ENCODE results near the gene FADS6. TPM values are rescaled to one million over a fixed set of nuclear protein-coding genes. Genes with fewer than 3 reads are reported as not detected.

Gene FADS6
- total RNA-seq, 2 donors from 2014 or later = 4.7 to 5.7 TPM

DNA sequence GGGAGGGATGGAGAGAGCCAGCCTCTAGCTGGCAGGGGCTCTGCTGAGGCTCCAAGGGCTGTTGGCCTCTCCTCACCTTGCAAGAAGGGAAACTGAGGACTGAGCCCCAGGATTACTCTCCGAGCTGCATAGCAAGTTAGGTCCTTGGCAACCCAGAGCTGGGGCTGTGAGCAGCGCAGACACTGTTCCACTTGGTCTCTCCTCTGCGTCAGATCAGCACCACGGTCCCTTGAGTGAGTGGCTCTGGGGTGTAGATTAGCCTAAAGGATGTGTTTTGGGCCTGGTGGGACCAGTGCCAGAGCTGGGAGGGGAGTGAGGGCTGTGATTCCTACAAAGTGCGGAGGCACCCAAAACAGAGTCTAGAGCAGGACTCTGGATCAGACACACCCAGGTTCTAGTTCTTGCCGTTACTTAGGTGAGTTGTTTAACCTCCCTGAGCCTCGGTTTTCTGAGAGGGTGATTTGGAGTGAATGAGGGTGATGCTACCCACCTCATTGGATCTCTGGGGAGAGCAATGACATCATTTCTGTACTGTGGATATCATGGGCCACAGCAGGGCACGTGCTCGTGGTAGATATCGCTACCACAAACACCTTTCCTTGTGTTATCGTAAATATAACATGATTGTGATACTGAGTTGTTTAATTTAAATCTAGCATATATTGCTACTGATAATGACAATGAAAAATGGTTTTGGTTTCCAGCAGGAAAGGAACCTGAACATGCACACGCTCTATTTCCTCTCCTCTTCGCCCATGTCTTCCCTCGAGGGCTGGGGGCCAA, 8.1 kb upstream of the FADS6 start:
- Mint-ChIP-seq H3K9me3 (peaks cover 3% of the 10 kb centered on the region), H3K4me3 (no peak overlapping the region), H3K4me1 (no peaks in the 10 kb centered on the region), H3K36me3 (ENCODE audit: low read depth) (no peaks in the 10 kb centered on the region), H3K27ac (no peak overlapping the region), H3K27me3 (ENCODE audit: insufficient read depth) (peaks cover 25% of the 10 kb centered on the region)
- H3K4me3 ChIP-seq (ENCODE audit: low read length) = no peak overlapping the region
- TF ChIP-seq, protein P1, sequence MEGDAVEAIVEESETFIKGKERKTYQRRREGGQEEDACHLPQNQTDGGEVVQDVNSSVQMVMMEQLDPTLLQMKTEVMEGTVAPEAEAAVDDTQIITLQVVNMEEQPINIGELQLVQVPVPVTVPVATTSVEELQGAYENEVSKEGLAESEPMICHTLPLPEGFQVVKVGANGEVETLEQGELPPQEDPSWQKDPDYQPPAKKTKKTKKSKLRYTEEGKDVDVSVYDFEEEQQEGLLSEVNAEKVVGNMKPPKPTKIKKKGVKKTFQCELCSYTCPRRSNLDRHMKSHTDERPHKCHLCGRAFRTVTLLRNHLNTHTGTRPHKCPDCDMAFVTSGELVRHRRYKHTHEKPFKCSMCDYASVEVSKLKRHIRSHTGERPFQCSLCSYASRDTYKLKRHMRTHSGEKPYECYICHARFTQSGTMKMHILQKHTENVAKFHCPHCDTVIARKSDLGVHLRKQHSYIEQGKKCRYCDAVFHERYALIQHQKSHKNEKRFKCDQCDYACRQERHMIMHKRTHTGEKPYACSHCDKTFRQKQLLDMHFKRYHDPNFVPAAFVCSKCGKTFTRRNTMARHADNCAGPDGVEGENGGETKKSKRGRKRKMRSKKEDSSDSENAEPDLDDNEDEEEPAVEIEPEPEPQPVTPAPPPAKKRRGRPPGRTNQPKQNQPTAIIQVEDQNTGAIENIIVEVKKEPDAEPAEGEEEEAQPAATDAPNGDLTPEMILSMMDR (conservative IDR thresholded peaks at IDR 0.05) = no peak
- no peaks in the 10 kb centered on the region for H3K36me3 ChIP-seq (ENCODE audit: control insufficient read depth, insufficient read depth, low read length)
- H3K9ac ChIP-seq (ENCODE audit: extremely low read depth, low read length, poor library complexity, severe bottlenecking) = no peak overlapping the region
- H3K9me3 ChIP-seq (ENCODE audit: control insufficient read depth, low read length) = no peaks in the 10 kb centered on the region
- H3K4me1 ChIP-seq (ENCODE audit: control insufficient read depth, insufficient read depth, low read length) = no peaks in the 10 kb centered on the region
- 89 to 90% methylated on average over 6 to 13 of the region's 14 CpGs for WGBS, 2 experiments (ENCODE audit: insufficient coverage in 1 of 2, insufficient read length in 1 of 2)
- DNase-seq = no peak
- H3K27me3 ChIP-seq (ENCODE audit: control insufficient read depth, insufficient read depth, low read length, poor library complexity, severe bottlenecking) = peaks cover 28% of the 10 kb centered on the region
- no peak overlapping the region for H3K27ac ChIP-seq (ENCODE audit: low read depth, low read length)

DNA sequence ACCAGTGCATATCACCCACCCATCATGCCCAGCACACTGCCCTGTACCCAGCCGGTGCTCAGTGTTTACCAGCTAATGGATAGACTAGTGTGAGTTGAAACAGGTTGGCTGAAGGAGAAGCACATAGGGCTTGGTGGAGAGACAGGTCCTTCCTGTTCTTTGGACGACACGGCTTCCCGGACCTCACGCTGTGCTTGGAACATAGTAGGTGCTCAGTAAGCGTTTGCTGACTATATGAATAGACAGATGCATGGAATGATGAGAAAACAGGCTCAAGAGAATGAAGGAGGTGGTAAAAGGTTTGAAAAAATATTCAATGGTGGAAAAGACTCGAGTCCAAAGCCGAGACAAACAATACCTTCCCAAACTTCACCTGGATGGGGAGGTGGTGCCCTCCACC, 6.8 kb upstream of the FADS6 start:
- no peaks in the 10 kb centered on the region for H3K4me1 ChIP-seq (ENCODE audit: control insufficient read depth, insufficient read depth, low read length)
- no peak overlapping the region for H3K4me3 Mint-ChIP-seq
- H3K9me3 ChIP-seq (ENCODE audit: control insufficient read depth, low read length) = no peaks in the 10 kb centered on the region
- DNase-seq = no peak
- no peak overlapping the region for H3K27ac ChIP-seq (ENCODE audit: low read depth, low read length)
- H3K9me3 Mint-ChIP-seq = no peaks in the 10 kb centered on the region
- H3K4me1 Mint-ChIP-seq = no peaks in the 10 kb centered on the region
- whole genome bisulfite sequencing, 2 experiments (ENCODE audit: insufficient coverage in 1 of 2, insufficient read length in 1 of 2) = 94% methylated on average over 6 to 8 of the region's 8 CpGs
- H3K36me3 Mint-ChIP-seq (ENCODE audit: low read depth) = no peaks in the 10 kb centered on the region
- no peak overlapping the region for H3K4me3 ChIP-seq (ENCODE audit: low read length)
- no peak overlapping the region for H3K27ac Mint-ChIP-seq
- peaks cover 38% of the 10 kb centered on the region for H3K27me3 Mint-ChIP-seq (ENCODE audit: insufficient read depth)
- H3K27me3 ChIP-seq (ENCODE audit: control insufficient read depth, insufficient read depth, low read length, poor library complexity, severe bottlenecking) = peaks cover 39% of the 10 kb centered on the region
- no peak overlapping the region for H3K9ac ChIP-seq (ENCODE audit: extremely low read depth, low read length, poor library complexity, severe bottlenecking)
- H3K36me3 ChIP-seq (ENCODE audit: control insufficient read depth, insufficient read depth, low read length) = no peaks in the 10 kb centered on the region
- TF ChIP-seq, protein P1 (conservative IDR thresholded peaks at IDR 0.05) = no peak

DNA sequence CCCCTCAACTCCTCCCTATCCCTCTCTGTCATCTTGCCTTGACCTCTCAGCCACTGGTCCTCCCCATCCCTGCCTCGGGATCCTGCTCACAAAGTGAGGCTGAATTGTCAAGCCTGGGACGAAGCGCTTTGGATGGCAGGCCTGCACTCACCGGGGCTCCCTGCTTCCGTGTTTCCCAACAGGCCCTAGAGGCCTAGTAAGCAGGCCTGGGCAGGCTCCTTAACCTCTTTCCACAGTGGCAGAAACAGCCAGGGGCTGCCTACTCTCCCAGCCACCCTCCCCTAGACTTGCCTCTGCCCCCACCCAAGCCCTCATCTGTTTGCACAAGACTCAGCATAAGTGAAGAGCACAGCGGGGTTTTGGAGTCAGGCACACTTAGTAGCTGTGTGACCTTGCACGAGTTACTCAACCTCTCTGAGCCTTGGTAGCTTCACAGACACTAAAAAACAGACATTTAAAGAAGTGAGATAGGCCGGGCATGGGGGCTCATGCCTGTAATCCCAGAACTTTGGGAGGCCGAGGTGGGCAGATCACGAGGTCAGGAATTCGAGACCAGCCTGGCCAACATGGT, 5.0 kb upstream of the FADS6 start:
- H3K9ac ChIP-seq (ENCODE audit: extremely low read depth, low read length, poor library complexity, severe bottlenecking) = no peak overlapping the region
- DNase-seq = no peak
- H3K36me3 Mint-ChIP-seq (ENCODE audit: low read depth) = no peaks in the 10 kb centered on the region
- H3K9me3 Mint-ChIP-seq = no peaks in the 10 kb centered on the region
- H3K27me3 ChIP-seq (ENCODE audit: control insufficient read depth, insufficient read depth, low read length, poor library complexity, severe bottlenecking) = peaks cover 57% of the 10 kb centered on the region
- WGBS, 2 experiments (ENCODE audit: insufficient coverage in 1 of 2, insufficient read length in 1 of 2) = 89 to 90% methylated on average over 5 to 11 of the region's 11 CpGs
- no peaks in the 10 kb centered on the region for H3K9me3 ChIP-seq (ENCODE audit: control insufficient read depth, low read length)
- H3K27me3 Mint-ChIP-seq (ENCODE audit: insufficient read depth) = peaks cover 50% of the 10 kb centered on the region
- H3K27ac Mint-ChIP-seq = no peak overlapping the region
- TF ChIP-seq, protein P1 (conservative IDR thresholded peaks at IDR 0.05) = no peak
- H3K4me3 Mint-ChIP-seq = no peak overlapping the region
- H3K4me3 ChIP-seq (ENCODE audit: low read length) = no peak overlapping the region
- H3K36me3 ChIP-seq (ENCODE audit: control insufficient read depth, insufficient read depth, low read length) = no peaks in the 10 kb centered on the region
- H3K4me1 ChIP-seq (ENCODE audit: control insufficient read depth, insufficient read depth, low read length) = no peaks in the 10 kb centered on the region
- H3K4me1 Mint-ChIP-seq = peaks cover 8% of the 10 kb centered on the region
- no peak overlapping the region for H3K27ac ChIP-seq (ENCODE audit: low read depth, low read length)
